Measurements from ENCODE around the gene TMCO4. TPM values are rescaled to one million over a fixed set of nuclear protein-coding genes. Genes with fewer than 3 reads are reported as not detected.

Gene TMCO4
- total and polyA plus RNA-seq, 2 donors (not counting 1 experiment from before 2014, with no cell fraction given), result 21.7 to 31.3 TPM

- peak overlapping the region; percentile 72 for H3K4me2 ChIP-seq (replicated peaks; ENCODE audit: low read depth, low read length, poor library complexity, severe bottlenecking)
- H2AFZ ChIP-seq (ENCODE audit: insufficient read depth, low read depth, low read length, poor library complexity, severe bottlenecking), result peak overlapping the region; percentile 28
- H3K27me3 Mint-ChIP-seq, result peaks cover 58% of the 10 kb centered on the region
- peak overlapping the region; percentile 76 for H3K4me3 Mint-ChIP-seq
- H4K20me1 ChIP-seq (ENCODE audit: control insufficient read depth, insufficient read depth, low read length, poor library complexity, severe bottlenecking), result no peaks in the 10 kb centered on the region
- H3K4me1 ChIP-seq (ENCODE audit: control insufficient read depth in 2 of 2, insufficient read depth in 2 of 2, low read length in 2 of 2), result peaks cover 17 to 19% of the 10 kb centered on the region in 2 donors
- peaks cover 17% of the 10 kb centered on the region for H3K4me1 Mint-ChIP-seq
- ChIA-PET POLR2A (no interaction called here), CTCF (no interaction called here)
- H3K27ac ChIP-seq (ENCODE audit: low read length in 2 of 2), result no peak overlapping the region
- intact Hi-C loops (cut with micrococcal nuclease), result no loop called here
- no peak overlapping the region for H3K9ac ChIP-seq (ENCODE audit: low read length)
- H3K36me3 ChIP-seq (replicated peaks in 1 of 2; ENCODE audit: control extremely low read depth in 1 of 2, control insufficient read depth in 1 of 2, extremely low read depth in 1 of 2, insufficient read depth in 2 of 2, low read length in 1 of 2), result no peaks in the 10 kb centered on the region
- no peak for TF ChIP-seq CTCF (IDR thresholded peaks at IDR 0.05)
- TF ChIP-seq EZH2 (IDR thresholded peaks at IDR 0.05; ENCODE audit: borderline replicate concordance, insufficient read depth, low read depth, low read length, poor library complexity, severe bottlenecking), result no peak
- DNase-seq (no peak), ATAC-seq (ENCODE audit: low read depth) (no peak)
- no peak overlapping the region for H3K4me3 ChIP-seq (ENCODE audit: control extremely low read depth in 1 of 5, extremely low read depth in 1 of 5, insufficient read depth in 1 of 5, low read depth in 2 of 5, low read length in 4 of 5)
- peaks cover 0 to 45% (median 7%) of the 10 kb centered on the region in 4 experiments for H3K27me3 ChIP-seq (replicated peaks in 1 of 4; ENCODE audit: control extremely low read depth in 1 of 4, control insufficient read depth in 3 of 4, insufficient read depth in 4 of 4, low read length in 3 of 4)
- no peaks in the 10 kb centered on the region for H3K79me2 ChIP-seq (ENCODE audit: control insufficient read depth, insufficient read depth, low read length)
- H3K9me3 Mint-ChIP-seq (ENCODE audit: insufficient read depth), result no peaks in the 10 kb centered on the region
- peak overlapping the region; percentile 43 for H3K27ac Mint-ChIP-seq
- WGBS (ENCODE audit: insufficient coverage), result 31% methylated on average over 84 of the region's 84 CpGs
- H3K9me3 ChIP-seq (ENCODE audit: control extremely low read depth in 1 of 3, control insufficient read depth in 2 of 3, insufficient read depth in 1 of 3, low read length in 2 of 3), result peaks cover 0 to 3% (median 0%) of the 10 kb centered on the region in 3 donors
These were observed 133.9 kb downstream of the TMCO4 start for GRCh38 chr1:19665496-19666465.

DNA sequence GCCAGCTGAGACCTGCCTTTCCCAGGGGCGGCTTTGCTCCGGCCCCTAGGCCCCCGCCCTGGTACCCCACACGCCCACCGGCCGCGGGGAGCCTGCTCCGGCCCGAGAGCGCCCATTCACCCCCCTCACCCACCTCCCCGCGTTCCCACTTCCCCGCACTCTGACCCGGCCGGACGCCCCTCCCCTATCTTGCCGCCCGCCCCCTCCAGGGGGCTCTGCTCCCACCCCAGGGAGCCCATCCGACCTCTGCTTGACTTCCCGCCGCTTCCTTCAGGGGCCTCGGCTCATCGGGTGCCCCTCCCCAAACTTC is 134.6 kb downstream of the TMCO4 start:
- H4K20me1 ChIP-seq (ENCODE audit: control insufficient read depth, insufficient read depth, low read length, poor library complexity, severe bottlenecking), result no peaks in the 10 kb centered on the region
- no peak overlapping the region for H3K27ac ChIP-seq (ENCODE audit: low read length in 2 of 2)
- ChIA-PET POLR2A (no interaction called here), CTCF (no interaction called here)
- DNase-seq (no peak), ATAC-seq (ENCODE audit: low read depth) (no peak)
- peaks cover 17 to 19% of the 10 kb centered on the region in 2 donors for H3K4me1 ChIP-seq (ENCODE audit: control insufficient read depth in 2 of 2, insufficient read depth in 2 of 2, low read length in 2 of 2)
- H2AFZ ChIP-seq (ENCODE audit: insufficient read depth, low read depth, low read length, poor library complexity, severe bottlenecking), result peak overlapping the region; percentile 28
- 2% methylated on average over 23 of the region's 23 CpGs for WGBS (ENCODE audit: insufficient coverage)
- peaks cover 0 to 45% (median 7%) of the 10 kb centered on the region in 4 experiments for H3K27me3 ChIP-seq (replicated peaks in 1 of 4; ENCODE audit: control extremely low read depth in 1 of 4, control insufficient read depth in 3 of 4, insufficient read depth in 4 of 4, low read length in 3 of 4)
- intact Hi-C loops (cut with micrococcal nuclease), result no loop called here
- peak overlapping the region in 2 of 5 experiments; percentile 8 to 19 for H3K4me3 ChIP-seq (ENCODE audit: control extremely low read depth in 1 of 5, extremely low read depth in 1 of 5, insufficient read depth in 1 of 5, low read depth in 2 of 5, low read length in 4 of 5)
- no peaks in the 10 kb centered on the region for H3K79me2 ChIP-seq (ENCODE audit: control insufficient read depth, insufficient read depth, low read length)
- H3K4me2 ChIP-seq (replicated peaks; ENCODE audit: low read depth, low read length, poor library complexity, severe bottlenecking), result peak overlapping the region; percentile 72
- no peak overlapping the region for H3K27ac Mint-ChIP-seq
- no peaks in the 10 kb centered on the region for H3K9me3 Mint-ChIP-seq (ENCODE audit: insufficient read depth)
- TF ChIP-seq CTCF (IDR thresholded peaks at IDR 0.05) (no peak), EZH2 (IDR thresholded peaks at IDR 0.05; ENCODE audit: borderline replicate concordance, insufficient read depth, low read depth, low read length, poor library complexity, severe bottlenecking) (no peak)
- H3K4me3 Mint-ChIP-seq, result peak overlapping the region; percentile 70
- H3K9me3 ChIP-seq (ENCODE audit: control extremely low read depth in 1 of 3, control insufficient read depth in 2 of 3, insufficient read depth in 1 of 3, low read length in 2 of 3), result peaks cover 0 to 3% (median 0%) of the 10 kb centered on the region in 3 donors
- H3K4me1 Mint-ChIP-seq, result peaks cover 17% of the 10 kb centered on the region
- no peaks in the 10 kb centered on the region for H3K36me3 ChIP-seq (replicated peaks in 1 of 2; ENCODE audit: control extremely low read depth in 1 of 2, control insufficient read depth in 1 of 2, extremely low read depth in 1 of 2, insufficient read depth in 2 of 2, low read length in 1 of 2)
- H3K27me3 Mint-ChIP-seq, result peaks cover 63% of the 10 kb centered on the region
- H3K9ac ChIP-seq (ENCODE audit: low read length), result no peak overlapping the region

Measured in B cell (primary cell).